ENCODE data around the gene KRT20. TPM values are rescaled to one million over a fixed set of nuclear protein-coding genes. Genes with fewer than 3 reads are reported as not detected.

KRT20 gene
- total RNA-seq, 1 experiment from 2014 or later, result not detected

GRCh38 chr17:40848583-40849235 is 36.3 kb downstream of the KRT20 start:
- Histone ChIP-seq H3K23ac (ENCODE audit: insufficient read length, low read depth, low read length) (no peak overlapping the region), H2BK12ac (ENCODE audit: insufficient read length, low read depth, low read length) (no peak overlapping the region), H3K4ac (ENCODE audit: low read depth, low read length) (no peak overlapping the region), H4K20me1 (ENCODE audit: control insufficient read depth, insufficient read depth, insufficient read length) (no peaks in the 10 kb centered on the region), H4K5ac (ENCODE audit: insufficient read length, low read depth, low read length) (no peak overlapping the region), H3K56ac (ENCODE audit: insufficient read length, low read depth, low read length) (no peak overlapping the region), H3K27ac (ENCODE audit: insufficient read length, low read depth, low read length) (no peak overlapping the region), H3K9ac (ENCODE audit: extremely low read depth, insufficient read length, low read length) (no peak overlapping the region), H3K18ac (ENCODE audit: insufficient read length, low read depth, low read length) (no peak overlapping the region), H4K91ac (ENCODE audit: insufficient read length, low read depth, low read length) (no peak overlapping the region), H3T11ph (ENCODE audit: low read length) (no peak overlapping the region), H3K79me2 (ENCODE audit: insufficient read depth, low read length) (no peaks in the 10 kb centered on the region), H3K4me1 (ENCODE audit: insufficient read depth, low read length) (no peaks in the 10 kb centered on the region; the same call in 1 of the 2 replicates), H3K79me1 (ENCODE audit: insufficient read depth, low read depth, low read length, poor library complexity, severe bottlenecking) (no peaks in the 10 kb centered on the region), H3K23me2 (ENCODE audit: insufficient read length, low read depth, low read length, poor library complexity, severe bottlenecking) (no peaks in the 10 kb centered on the region), H2BK5ac (ENCODE audit: insufficient read length, low read length) (no peak overlapping the region), H2AFZ (ENCODE audit: low read length) (no peak overlapping the region), H2BK15ac (ENCODE audit: low read depth, low read length) (no peak overlapping the region), H4K8ac (replicated peaks; ENCODE audit: insufficient read length, low read depth, low read length) (no peak overlapping the region), H2BK120ac (ENCODE audit: low read depth, low read length, poor library complexity, severe bottlenecking) (no peak overlapping the region), H3K9me3 (ENCODE audit: control insufficient read depth, low read depth, low read length) (no peaks in the 10 kb centered on the region), H3K14ac (ENCODE audit: insufficient read depth, low read length) (no peak overlapping the region), H2BK20ac (ENCODE audit: low read depth, low read length, poor library complexity, severe bottlenecking) (no peak overlapping the region), H2AK5ac (ENCODE audit: insufficient read length, low read length) (no peak overlapping the region), H3K4me2 (ENCODE audit: insufficient read depth, insufficient read length, low read length) (no peak overlapping the region), H3K27me3 (ENCODE audit: insufficient read depth, low read length) (no peaks in the 10 kb centered on the region)
- WGBS (ENCODE audit: extremely low coverage, insufficient read length, low lambda C conversion rate), result no CpG with 5 or more reads among the region's 1 CpG
- TF ChIP-seq, protein P1, sequence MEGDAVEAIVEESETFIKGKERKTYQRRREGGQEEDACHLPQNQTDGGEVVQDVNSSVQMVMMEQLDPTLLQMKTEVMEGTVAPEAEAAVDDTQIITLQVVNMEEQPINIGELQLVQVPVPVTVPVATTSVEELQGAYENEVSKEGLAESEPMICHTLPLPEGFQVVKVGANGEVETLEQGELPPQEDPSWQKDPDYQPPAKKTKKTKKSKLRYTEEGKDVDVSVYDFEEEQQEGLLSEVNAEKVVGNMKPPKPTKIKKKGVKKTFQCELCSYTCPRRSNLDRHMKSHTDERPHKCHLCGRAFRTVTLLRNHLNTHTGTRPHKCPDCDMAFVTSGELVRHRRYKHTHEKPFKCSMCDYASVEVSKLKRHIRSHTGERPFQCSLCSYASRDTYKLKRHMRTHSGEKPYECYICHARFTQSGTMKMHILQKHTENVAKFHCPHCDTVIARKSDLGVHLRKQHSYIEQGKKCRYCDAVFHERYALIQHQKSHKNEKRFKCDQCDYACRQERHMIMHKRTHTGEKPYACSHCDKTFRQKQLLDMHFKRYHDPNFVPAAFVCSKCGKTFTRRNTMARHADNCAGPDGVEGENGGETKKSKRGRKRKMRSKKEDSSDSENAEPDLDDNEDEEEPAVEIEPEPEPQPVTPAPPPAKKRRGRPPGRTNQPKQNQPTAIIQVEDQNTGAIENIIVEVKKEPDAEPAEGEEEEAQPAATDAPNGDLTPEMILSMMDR (conservative IDR thresholded peaks at IDR 0.05), result no peak
- H3K27ac Mint-ChIP-seq, result no peak overlapping the region
- H3K4me1 Mint-ChIP-seq, result peaks cover 13 to 14% of the 10 kb centered on the region in 2 experiments
- H3K36me3 Mint-ChIP-seq (ENCODE audit: insufficient read depth in 1 of 3, low read depth in 3 of 3), result no peaks in the 10 kb centered on the region
- peaks cover 44% of the 10 kb centered on the region for H3K27me3 Mint-ChIP-seq (ENCODE audit: low read depth)
- no peak for DNase-seq
- H3K9me3 Mint-ChIP-seq, result no peaks in the 10 kb centered on the region
- no peak overlapping the region for H3K4me3 Mint-ChIP-seq

All from H9 (cell line).